WERI-Rb-1 (cell line): Measurements from ENCODE around the gene TSPAN18.

ENCODE experiments used
- DNase-seq: peaks from one replicate; pipeline ENCODE4 v3.0.0-alpha.2; 2020
- H3K27ac ChIP-seq: fragments of 250-450 bp; sonication (Bioruptor Pico); 2 replicates; pipeline ENCODE4 v1.5.1; 2020; ENCODE audit warnings: mild to moderate bottlenecking, moderate library complexity
- H3K27me3 ChIP-seq: fragments of 250-450 bp; sonication (Bioruptor Pico); 2 replicates; pipeline ENCODE4 v1.5.1; 2021; ENCODE audit warnings: mild to moderate bottlenecking, low read depth, moderate library complexity; ENCODE audit not compliant: insufficient read depth, severe bottlenecking
- H3K36me3 ChIP-seq: fragments of 250-450 bp; sonication (Bioruptor Pico); 2 replicates; pipeline ENCODE4 v1.5.1; 2020; ENCODE audit warnings: mild to moderate bottlenecking, moderate library complexity
- H3K4me3 ChIP-seq: 2 replicates; pipeline ENCODE4 v1.5.1; 2011; ENCODE audit warnings: low read depth, mild to moderate bottlenecking, control low read depth, low read length
- H3K9me3 ChIP-seq: fragments of 250-450 bp; sonication (Bioruptor Pico); 2 replicates; pipeline ENCODE4 v1.5.1; 2021; ENCODE audit warnings: mild to moderate bottlenecking, moderate library complexity; ENCODE audit not compliant: severe bottlenecking
- CTCF ChIP-seq: IDR thresholded peaks from 2 replicates; pipeline ENCODE4 v1.5.1; 2011; ENCODE audit warnings: low read depth, mild to moderate bottlenecking, control low read depth, inconsistent platforms, low read length

The TSPAN18 gene

GRCh38 chr11:44835296-44835695 lies 108.5 kb downstream of the TSPAN18 start:
- H3K27me3 ChIP-seq = no peaks in the 10 kb centered on the region
- no peaks in the 10 kb centered on the region for H3K36me3 ChIP-seq
- peaks cover 2% of the 10 kb centered on the region for H3K9me3 ChIP-seq
- DNase-seq = no peak
- no peak overlapping the region for H3K27ac ChIP-seq
- no peak for TF ChIP-seq CTCF
- H3K4me3 ChIP-seq = no peak overlapping the region

- no peak for TF ChIP-seq CTCF
- no peak for DNase-seq
- Histone ChIP-seq H3K9me3 (peaks cover 2% of the 10 kb centered on the region), H3K27me3 (no peaks in the 10 kb centered on the region), H3K36me3 (no peaks in the 10 kb centered on the region; the same call in 1 of the 2 replicates), H3K27ac (no peak overlapping the region), H3K4me3 (no peak overlapping the region)
Observed at GRCh38 chr11:44835938-44836337, 109.2 kb downstream of the TSPAN18 start.

GRCh38 chr11:44837661-44838060 lies 110.9 kb downstream of the TSPAN18 start:
- Histone ChIP-seq H3K36me3 (no peaks in the 10 kb centered on the region; the same call in 1 of the 2 replicates), H3K9me3 (peaks cover 2% of the 10 kb centered on the region), H3K27me3 (no peaks in the 10 kb centered on the region), H3K27ac (no peak overlapping the region), H3K4me3 (no peak overlapping the region)
- no peak for TF ChIP-seq CTCF
- DNase-seq = no peak

GRCh38 chr11:44839458-44840084 lies 112.8 kb downstream of the TSPAN18 start:
- H3K36me3 ChIP-seq = no peaks in the 10 kb centered on the region; the same call in 1 of the 2 replicates
- no peak for TF ChIP-seq CTCF
- H3K9me3 ChIP-seq = peaks cover 7% of the 10 kb centered on the region
- DNase-seq = peak; percentile 70
- H3K27me3 ChIP-seq = no peaks in the 10 kb centered on the region
- H3K27ac ChIP-seq = peak overlapping the region; percentile 67
- H3K4me3 ChIP-seq = no peak overlapping the region

GRCh38 chr11:44840085-44840478 lies 113.3 kb downstream of the TSPAN18 start:
- Histone ChIP-seq H3K4me3 (no peak overlapping the region), H3K36me3 (no peaks in the 10 kb centered on the region; the same call in 1 of the 2 replicates), H3K9me3 (peaks cover 12% of the 10 kb centered on the region), H3K27ac (peak overlapping the region; percentile 67), H3K27me3 (no peaks in the 10 kb centered on the region)
- no peak for TF ChIP-seq CTCF
- no peak for DNase-seq
